HEK293T (cell line): ENCODE results near the gene MCM9.

ENCODE experiments used
- BHLHE40 ChIP-seq: fragments of 450-650 bp; IDR thresholded peaks from 2 replicates; pipeline ENCODE4 v1.6.1; 2016; ENCODE audit warnings: mild to moderate bottlenecking, moderate library complexity, borderline replicate concordance
- ELF4 ChIP-seq: fragments of 450-650 bp; IDR thresholded peaks from 2 replicates; pipeline ENCODE4 v1.6.1; 2017; ENCODE audit warnings: antibody characterized with exemption
- FOXK2 ChIP-seq: fragments of 450-650 bp; IDR thresholded peaks from 2 replicates; pipeline ENCODE4 v1.6.1; 2016; ENCODE audit warnings: mild to moderate bottlenecking
- FOXM1 ChIP-seq: fragments of 450-650 bp; IDR thresholded peaks from 2 replicates; pipeline ENCODE4 v1.6.1; 2017; ENCODE audit warnings: mild to moderate bottlenecking, borderline replicate concordance
- SP1 ChIP-seq: fragments of 450-650 bp; IDR thresholded peaks from 2 replicates; pipeline ENCODE4 v1.6.1; 2017
- TARDBP ChIP-seq: fragments of 450-650 bp; IDR thresholded peaks from 2 replicates; pipeline ENCODE4 v1.6.1; 2016
- ZNF384 ChIP-seq: fragments of 450-650 bp; IDR thresholded peaks from 2 replicates; pipeline ENCODE4 v1.6.1; 2016

GRCh38 chr6:118843685-118844390, 91.1 kb downstream of the MCM9 start:
- TF ChIP-seq FOXM1 = no peak
- no peak for TF ChIP-seq ELF4
- no peak for TF ChIP-seq FOXK2
- no peak for TF ChIP-seq BHLHE40
- TF ChIP-seq SP1 = no peak
- no peak for TF ChIP-seq TARDBP
- TF ChIP-seq ZNF384 = no peak
